ENCODE results near the gene STIMATE.

GRCh38 chr3:52817221-52817620, 80.1 kb downstream of the STIMATE start:
- TF ChIP-seq CTCF (IDR thresholded peaks at IDR 0.05) (no peak), POLR2A (IDR thresholded peaks at IDR 0.05) (no peak)
